HepG2 (cell line): Measurements from ENCODE around the gene C11orf16. TPM values are rescaled to one million over a fixed set of nuclear protein-coding genes. Genes with fewer than 3 reads are reported as not detected.

Experiments used
- ATAC-seq: fragments of 200-7000 bp; cut with Tn5 transposase; 3 replicates; pipeline ENCODE4 v1.9.1; 2020; ENCODE audit warnings: mild to moderate bottlenecking, moderate library complexity
- BruUV-seq: library from RNA; stranded (reverse); fragments of 400-500 nt; replicated peaks from 2 replicates; lab custom pipeline; 2021; lab: Mats Ljungman, UMichigan
- CTCF ChIA-PET: fragments of 300-600 bp; formaldehyde crosslinking; extraction: SDS; loops from one replicate; lab custom pipeline; 2021; ENCODE audit warnings: low total read pairs, inconsistent platforms, low intra/inter-chr PET ratio; lab: Yijun Ruan, JAX
- POLR2A ChIA-PET: fragments of 350-600 bp; sonication (Branson Sonifier 250); formaldehyde crosslinking; loops from one replicate; lab custom pipeline; 2020; ENCODE audit warnings: antibody characterized with exemption, inconsistent platforms; lab: Yijun Ruan, JAX
- DNase-seq: peaks from one replicate; pipeline ENCODE4 v3.0.0-alpha.2; 2015; ENCODE audit warnings: low spot score
- FAIRE-seq: peaks from 3 replicates; lab custom pipeline; 2011; peaks lifted over from hg19 to GRCh38; lab: Jason Lieb, UNC
- H2AFZ ChIP-seq: one replicate; pipeline ENCODE4 v1.6.1; 2011; ENCODE audit warnings: low read length, inconsistent platforms
- H3K27ac ChIP-seq: fragments of 300-600 bp; 3 replicates; pipeline ENCODE4 v1.8.0; 2011; ENCODE audit warnings: mixed run types, mild to moderate bottlenecking, mixed read lengths, low read length, inconsistent platforms; ENCODE audit not compliant: insufficient read depth; ENCODE audit errors: extremely low read length
- H3K27me3 ChIP-seq, 2 experiments: fragments of 200-600 bp in 1 of 2; 2 replicates in 1 of 2; 3 replicates in 1 of 2; pipeline versions ENCODE4 v1.6.0 to v1.8.0; 2011; ENCODE audit warnings: low read length in 2 of 2, mild to moderate bottlenecking in 2 of 2, moderate library complexity in 2 of 2, inconsistent platforms in 1 of 2; ENCODE audit not compliant: insufficient read depth in 2 of 2, control insufficient read depth in 1 of 2
- H3K36me3 ChIP-seq, 2 experiments: fragments of 200-600 bp in 1 of 2; replicated peaks in 1 of 2; 2 replicates in 1 of 2; 3 replicates in 1 of 2; pipeline versions ENCODE4 v1.5.1 to v1.8.0; 2011; ENCODE audit warnings: low read length in 2 of 2, inconsistent platforms in 1 of 2; ENCODE audit not compliant: insufficient read depth in 2 of 2, control insufficient read depth in 1 of 2
- H3K4me1 ChIP-seq: 2 replicates; pipeline ENCODE4 v1.5.1; 2012; ENCODE audit warnings: low read length, inconsistent platforms; ENCODE audit not compliant: insufficient read depth
- H3K4me2 ChIP-seq: 2 replicates; pipeline ENCODE4 v1.6.0; 2011; ENCODE audit warnings: low read depth, low read length, inconsistent platforms
- H3K4me3 ChIP-seq, 3 experiments: fragments of 200-600 bp in 1 of 3; sonication (generic), shearing (Covaris generic) in 1 of 3; replicated peaks in 1 of 3; 2 replicates each; pipeline ENCODE4 v1.5.1; 2011 to 2016; ENCODE audit warnings: low read length in 3 of 3, inconsistent platforms in 2 of 3, low read depth in 2 of 3, mild to moderate bottlenecking in 2 of 3, control low read depth in 1 of 3, mixed read lengths in 1 of 3; ENCODE audit not compliant: insufficient read depth in 1 of 3
- H3K79me2 ChIP-seq: one replicate; pipeline ENCODE4 v1.6.1; 2011; ENCODE audit warnings: low read length, inconsistent platforms; ENCODE audit not compliant: insufficient read depth
- H3K9ac ChIP-seq: 2 replicates; pipeline ENCODE4 v1.6.0; 2011; ENCODE audit warnings: mild to moderate bottlenecking, low read depth, low read length, inconsistent platforms; ENCODE audit not compliant: insufficient read depth
- H3K9me3 ChIP-seq: 2 replicates; pipeline ENCODE4 v1.5.1; 2012; ENCODE audit warnings: mild to moderate bottlenecking, low read length
- H4K20me1 ChIP-seq: 2 replicates; pipeline ENCODE4 v1.6.0; 2011; ENCODE audit warnings: inconsistent platforms, mild to moderate bottlenecking, low read length, moderate library complexity; ENCODE audit not compliant: insufficient read depth
- BATF2 ChIP-seq: sonication (generic); formaldehyde crosslinking; IDR thresholded peaks from 2 replicates; pipeline ENCODE4 v1.8.0; 2022; ENCODE audit warnings: mild to moderate bottlenecking, missing genetic modification reagents, moderate library complexity
- CTCF ChIP-seq: sonication (generic); formaldehyde crosslinking; IDR thresholded peaks from 2 replicates; pipeline ENCODE4 v1.5.0; 2020; ENCODE audit warnings: mild to moderate bottlenecking, missing genetic modification reagents, moderate library complexity
- ETS1 ChIP-seq: sonication (generic); formaldehyde crosslinking; IDR thresholded peaks from 2 replicates; pipeline ENCODE4 v1.4.0; 2020; ENCODE audit warnings: missing genetic modification reagents
- FOXA3 ChIP-seq: IDR thresholded peaks from 2 replicates; pipeline ENCODE4 v1.6.1; 2016; ENCODE audit warnings: missing genetic modification reagents, missing compliant biosample characterization
- HHEX ChIP-seq: IDR thresholded peaks from 2 replicates; pipeline ENCODE4 v1.6.1; 2016; ENCODE audit warnings: control low read depth
- MLLT10 ChIP-seq: sonication (generic); formaldehyde crosslinking; IDR thresholded peaks from 2 replicates; pipeline ENCODE4 v1.4.0; 2020; ENCODE audit warnings: missing genetic modification reagents
- NKX3-1 ChIP-seq: sonication (generic); formaldehyde crosslinking; IDR thresholded peaks from 2 replicates; pipeline ENCODE4 v1.5.0; 2020; ENCODE audit warnings: missing genetic modification reagents
- SNAI1 ChIP-seq: sonication (generic); formaldehyde crosslinking; IDR thresholded peaks from 2 replicates; pipeline ENCODE4 v1.5.0; 2020; ENCODE audit warnings: mild to moderate bottlenecking, missing genetic modification reagents, borderline replicate concordance
- TBL1XR1 ChIP-seq: fragments of 150-350 bp; IDR thresholded peaks from 2 replicates; pipeline ENCODE4 v1.6.1; 2014; ENCODE audit warnings: borderline replicate concordance, low read length; ENCODE audit not compliant: partially characterized antibody
- TEAD2 ChIP-seq: sonication (generic); formaldehyde crosslinking; IDR thresholded peaks from 2 replicates; pipeline ENCODE4 v1.9.0; 2021; ENCODE audit warnings: missing genetic modification reagents
- TIGD3 ChIP-seq: sonication (generic); formaldehyde crosslinking; IDR thresholded peaks from 2 replicates; pipeline ENCODE4 v1.5.1; 2020; ENCODE audit warnings: mild to moderate bottlenecking, missing genetic modification reagents, borderline replicate concordance
- TOPORS ChIP-seq: sonication (generic); formaldehyde crosslinking; IDR thresholded peaks from 2 replicates; pipeline ENCODE4 v1.8.0; 2023; ENCODE audit warnings: mild to moderate bottlenecking, missing genetic modification reagents
- ZIK1 ChIP-seq: sonication (generic); formaldehyde crosslinking; IDR thresholded peaks from 2 replicates; pipeline ENCODE4 v1.5.0; 2020; ENCODE audit warnings: mild to moderate bottlenecking, low read depth, missing genetic modification reagents, borderline replicate concordance
- ZNF12 ChIP-seq: sonication (generic); formaldehyde crosslinking; IDR thresholded peaks from 2 replicates; pipeline ENCODE4 v1.5.0; 2020; ENCODE audit warnings: missing genetic modification reagents
- ZNF616 ChIP-seq: sonication (generic); formaldehyde crosslinking; IDR thresholded peaks from 2 replicates; pipeline ENCODE4 v1.5.0; 2020; ENCODE audit warnings: low read depth, mild to moderate bottlenecking, missing genetic modification reagents
- ZNF784 ChIP-seq: sonication (generic); formaldehyde crosslinking; IDR thresholded peaks from 2 replicates; pipeline ENCODE4 v1.5.1; 2020; ENCODE audit warnings: missing genetic modification reagents, mild to moderate bottlenecking, borderline replicate concordance
- WGBS: methylation state at CpG from one replicate; pipeline ENCODE4 v1.1.6; 2017; ENCODE audit warnings: low lambda C conversion rate; 5-methylcytosine and 5-hydroxymethylcytosine counted together
- in situ Hi-C: cut with HindIII; loops from 2 replicates; pipeline ENCODE4 v1.10.0; 2017; ENCODE audit warnings: low pct_unique_long_range_greater_than_20kb; ENCODE audit not compliant: extremely low pct_ligation_motif_present
- intact Hi-C: fragments of 100-400 bp; cut with micrococcal nuclease; formaldehyde crosslinking; loops from one replicate; pipeline ENCODE4 v1.10.0; 2022; ENCODE audit not compliant: unreplicated experiment
- polyA plus RNA-seq, 8 experiments: library from polyadenylated mRNA; depleted of rRNA in 3 of 8; stranded (reverse) in 7 of 8; unstranded in 1 of 8; fragments of >200 nt; fragmentation: Illumina TruSeq in 4 of 8; extraction: Trizol in 4 of 8; gene quantifications; 2 replicates each; pipeline versions ENCODE4 v1.2.1 to v1.2.3, GENCODE V29; 2011 to 2016; ENCODE audit warnings: low read depth in 4 of 8, missing spikeins in 1 of 8, mixed read lengths in 1 of 8; ENCODE audit not compliant: insufficient read depth in 1 of 8
- total RNA-seq, 5 experiments: library from RNA; depleted of rRNA; stranded (reverse); fragments of >200 nt; fragmentation: Illumina TruSeq; extraction: Trizol; gene quantifications; 2 replicates each; pipeline ENCODE4 v1.2.3, GENCODE V29; 2016; ENCODE audit warnings: low read depth in 1 of 5

Gene C11orf16
- total and polyA plus RNA-seq, 2 of the 13 experiments (the other 11 are each of a cell fraction or from before 2014, with no cell fraction given) = not detected

- no peak for TF ChIP-seq TEAD2 (CRISPR knock-in tag)
- no peak for TF ChIP-seq HHEX (CRISPR knock-in tag)
- TF ChIP-seq FOXA3 (CRISPR knock-in tag) = no peak
- TF ChIP-seq MLLT10 = no peak
- TF ChIP-seq ZNF784 (CRISPR knock-in tag) = peak; percentile 64; the same call in 1 of the 2 replicates
- 0 out of 2 replicates have a peak, but pooled peaks have one; percentile 34 for TF ChIP-seq ZNF616
- TF ChIP-seq, all 625 proteins: peak for 161
These were observed 21.5 kb downstream of the C11orf16 start, which contains the start of gene AKIP1 (continued) for GRCh38 chr11:8911029-8911823.

GRCh38 chr11:8910649-8911026, 22.1 kb downstream of the C11orf16 start:
- CTCF ChIA-PET = no interaction called here
- no peak for DNase-seq
- Histone ChIP-seq H4K20me1 (no peaks in the 10 kb centered on the region), H3K4me1 (peaks cover 42% of the 10 kb centered on the region), H3K27me3 (no peaks in the 10 kb centered on the region; a peak in 1 of 5 replicates), H3K4me3 (peak overlapping the region; percentile 45 to 92 (median 71); a peak in 5 of 6 replicates), H3K79me2 (peaks cover 5% of the 10 kb centered on the region), H3K27ac (no peak overlapping the region), H3K36me3 (peaks cover 0 to 1% of the 10 kb centered on the region in 2 experiments; a peak in 2 of 5 replicates), H3K9ac (peak overlapping the region; percentile 54; the same call in 1 of the 2 replicates), H2AFZ (peak overlapping the region; percentile 72), H3K9me3 (no peaks in the 10 kb centered on the region), H3K4me2 (peak overlapping the region; percentile 96)
- in situ Hi-C loops = loop anchor here (10.0 kb wide), 1 partner anchor 224 kb away; no protein-coding TSS in a partner anchor
- peak; percentile 47 for ATAC-seq
- 0% methylated on average over 2 of the region's 19 CpGs for WGBS
- intact Hi-C loops = loop anchor here (2.0 to 5.0 kb wide), 3 partner anchors 54 to 228 kb away; partner anchors contain the start of genes RPL27A, TMEM9B and TRIM66
- POLR2A ChIA-PET = interaction anchor here (1.1 to 2.8 kb wide), 7 partner anchors 15 to 923 kb away, joined by 3 to 12 read pairs (median 5); partner anchors contain the start of genes EIF3F and TMEM9B
- BruUV-seq = no TSS peak
- FAIRE-seq = no peak
- TF ChIP-seq NKX3-1 (CRISPR knock-in tag) (no peak), ZIK1 (CRISPR knock-in tag) (0 out of 2 replicates have a peak, but pooled peaks have one; percentile 18), TIGD3 (0 out of 2 replicates have a peak, but pooled peaks have one; percentile 6), ZNF12 (CRISPR knock-in tag) (no peak), SNAI1 (CRISPR knock-in tag) (no peak), TBL1XR1 (no peak), CTCF (no peak), ETS1 (no peak), TOPORS (CRISPR knock-in tag) (no peak), BATF2 (no peak)
